ENCODE results near the gene TTC9.

The TTC9 gene

GRCh38 chr14:70646705-70647104 lies 5.0 kb downstream of the TTC9 start:
- DNase-seq: no peak

- DNase-seq: no peak
These were observed 6.6 kb downstream of the TTC9 start for GRCh38 chr14:70648346-70648745.

- DNase-seq: no peak
These were observed 8.1 kb downstream of the TTC9 start for GRCh38 chr14:70649803-70650202.

- no peak for DNase-seq
These were observed 9.8 kb downstream of the TTC9 start for GRCh38 chr14:70651522-70651921.

- DNase-seq: no peak
These were observed 11.2 kb downstream of the TTC9 start for GRCh38 chr14:70652871-70653270.

GRCh38 chr14:70653662-70654061 lies 11.9 kb downstream of the TTC9 start:
- no peak for DNase-seq

- peak; percentile 51 for DNase-seq
These were observed 12.9 kb downstream of the TTC9 start for GRCh38 chr14:70654632-70655031.

- peak; percentile 87 for DNase-seq
These were observed 13.6 kb downstream of the TTC9 start for GRCh38 chr14:70655110-70655826.

- peak; percentile 54 for DNase-seq
These were observed 17.2 kb downstream of the TTC9 start for GRCh38 chr14:70658899-70659298.

GRCh38 chr14:70660967-70661893 lies 19.5 kb downstream of the TTC9 start:
- DNase-seq: peak; percentile 68

- no peak for DNase-seq
These were observed 20.4 kb downstream of the TTC9 start for GRCh38 chr14:70662080-70662479.

- no peak for DNase-seq
These were observed 21.1 kb downstream of the TTC9 start for GRCh38 chr14:70662816-70663215.

GRCh38 chr14:70663707-70664179 lies 22.0 kb downstream of the TTC9 start:
- DNase-seq: no peak

- DNase-seq: no peak
These were observed 23.2 kb downstream of the TTC9 start for GRCh38 chr14:70664698-70665447.

- no peak for DNase-seq
These were observed 24.0 kb downstream of the TTC9 start for GRCh38 chr14:70665448-70666360.

- DNase-seq: no peak
These were observed 24.6 kb downstream of the TTC9 start for GRCh38 chr14:70666361-70666686.

- no peak for DNase-seq
These were observed 29.4 kb downstream of the TTC9 start for GRCh38 chr14:70670992-70671651.

- no peak for DNase-seq
These were observed 30.2 kb downstream of the TTC9 start for GRCh38 chr14:70671652-70672644.

- DNase-seq: no peak
These were observed 35.6 kb downstream of the TTC9 start for GRCh38 chr14:70677341-70677740.

GRCh38 chr14:70680748-70681147 lies 39.0 kb downstream of the TTC9 start:
- DNase-seq: no peak
